Measurements from ENCODE around the gene CD8B.

DNA sequence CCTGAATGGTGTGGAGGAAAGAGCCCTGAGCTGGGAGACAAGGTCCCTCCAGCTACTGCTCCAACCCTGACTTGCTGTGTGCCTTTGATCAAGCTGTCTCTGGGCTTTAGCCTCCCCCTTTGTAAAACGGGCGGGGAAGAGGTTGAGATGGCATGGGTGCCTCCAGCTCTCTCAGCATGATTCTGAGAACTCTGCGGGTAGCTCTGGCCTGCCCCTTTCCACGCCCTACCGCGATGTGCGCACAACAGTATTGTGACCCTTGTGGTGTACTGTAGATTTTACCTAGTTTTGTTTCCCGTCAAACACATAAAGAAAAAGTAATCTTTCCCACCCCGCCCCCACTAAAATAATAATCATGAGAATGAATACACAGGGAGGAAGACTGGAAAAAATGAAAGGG, 76.2 kb downstream of the CD8B start:
- TF ChIP-seq, protein P1, sequence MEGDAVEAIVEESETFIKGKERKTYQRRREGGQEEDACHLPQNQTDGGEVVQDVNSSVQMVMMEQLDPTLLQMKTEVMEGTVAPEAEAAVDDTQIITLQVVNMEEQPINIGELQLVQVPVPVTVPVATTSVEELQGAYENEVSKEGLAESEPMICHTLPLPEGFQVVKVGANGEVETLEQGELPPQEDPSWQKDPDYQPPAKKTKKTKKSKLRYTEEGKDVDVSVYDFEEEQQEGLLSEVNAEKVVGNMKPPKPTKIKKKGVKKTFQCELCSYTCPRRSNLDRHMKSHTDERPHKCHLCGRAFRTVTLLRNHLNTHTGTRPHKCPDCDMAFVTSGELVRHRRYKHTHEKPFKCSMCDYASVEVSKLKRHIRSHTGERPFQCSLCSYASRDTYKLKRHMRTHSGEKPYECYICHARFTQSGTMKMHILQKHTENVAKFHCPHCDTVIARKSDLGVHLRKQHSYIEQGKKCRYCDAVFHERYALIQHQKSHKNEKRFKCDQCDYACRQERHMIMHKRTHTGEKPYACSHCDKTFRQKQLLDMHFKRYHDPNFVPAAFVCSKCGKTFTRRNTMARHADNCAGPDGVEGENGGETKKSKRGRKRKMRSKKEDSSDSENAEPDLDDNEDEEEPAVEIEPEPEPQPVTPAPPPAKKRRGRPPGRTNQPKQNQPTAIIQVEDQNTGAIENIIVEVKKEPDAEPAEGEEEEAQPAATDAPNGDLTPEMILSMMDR (IDR thresholded peaks at IDR 0.05): no peak
- no peak for TF ChIP-seq POLR2AphosphoS5 (IDR thresholded peaks at IDR 0.05)
- TF ChIP-seq POLR2A (IDR thresholded peaks at IDR 0.05): no peak
- no peak for TF ChIP-seq EP300 (IDR thresholded peaks at IDR 0.05)

Measured in suprapubic skin (tissue), 4 donors.